ENCODE results near the gene VPREB3. TPM values are rescaled to one million over a fixed set of nuclear protein-coding genes. Genes with fewer than 3 reads are reported as not detected.
A peak's percentile ranks its signal among the peaks of the same experiment; 100 is the strongest.
"Not testable (repeated sequence)": the region's sequence is repeated elsewhere in the genome, so short reads cannot be mapped to it uniquely, and the experiment has no call there.

The VPREB3 gene
- total and polyA plus RNA-seq, 5 experiments from 2014 or later = 0.80 to 3.3 (median 1.4) TPM; not detected in 1

- peak overlapping the region in 7 of 10 donors; percentile 50 to 90 (median 82) for H3K27ac Mint-ChIP-seq
- no peak for DNase-seq
- peaks cover 2 to 13% (median 5%) of the 10 kb centered on the region in 3 donors for H3K36me3 Mint-ChIP-seq
- peak overlapping the region; percentile 73 to 90 (median 84) for H3K4me3 Mint-ChIP-seq
- H3K9me3 Mint-ChIP-seq = peaks cover 0 to 2% (median 0%) of the 10 kb centered on the region in 9 donors
- POLR2A ChIA-PET = interaction anchor here (0.6 to 2.7 kb wide), 7 partner anchors 10 to 261 kb away, joined by 3 to 19 read pairs (median 5); partner anchors contain the start of genes C22orf15, CABIN1 and CHCHD10
- peaks cover 9 to 34% (median 17%) of the 10 kb centered on the region in 4 donors for H3K4me1 Mint-ChIP-seq
- no peak for ATAC-seq
- no peaks in the 10 kb centered on the region for H3K27me3 Mint-ChIP-seq
Observed at GRCh38 chr22:23749841-23750301, 4.4 kb downstream of the VPREB3 start.

GRCh38 chr22:23745791-23746190 lies 8.4 kb downstream of the VPREB3 start:
- peak overlapping the region in 1 of 10 donors; percentile 52 for H3K27ac Mint-ChIP-seq

GRCh38 chr22:23744485-23744884 lies 9.7 kb downstream of the VPREB3 start:
- Mint-ChIP-seq H3K27me3 (no peaks in the 10 kb centered on the region), H3K27ac (no peak overlapping the region), H3K4me1 (peaks cover 0 to 6% (median 1%) of the 10 kb centered on the region in 4 donors), H3K9me3 (peaks cover 0 to 15% (median 0%) of the 10 kb centered on the region in 9 donors), H3K4me3 (no peak overlapping the region), H3K36me3 (peaks cover 14 to 34% (median 23%) of the 10 kb centered on the region in 3 donors)
- POLR2A ChIA-PET = interaction anchor here (0.6 kb wide), 1 partner anchor 17 kb away, joined by 6 read pairs; no protein-coding TSS in a partner anchor
- ATAC-seq = no peak
- DNase-seq = no peak

More at GRCh38 chr22:23745791-23746190, 8.4 kb downstream of the VPREB3 start:
- Mint-ChIP-seq H3K36me3 (peaks cover 14 to 34% (median 23%) of the 10 kb centered on the region in 3 donors), H3K9me3 (peaks cover 0 to 15% (median 0%) of the 10 kb centered on the region in 9 donors), H3K4me3 (no peak overlapping the region), H3K4me1 (peaks cover 7 to 16% (median 14%) of the 10 kb centered on the region in 4 donors), H3K27me3 (no peaks in the 10 kb centered on the region)
- POLR2A ChIA-PET = no interaction called here
- no peak for ATAC-seq
- no peak for DNase-seq

- Mint-ChIP-seq H3K9me3 (peaks cover 0 to 15% (median 0%) of the 10 kb centered on the region in 9 donors), H3K27ac (no peak overlapping the region), H3K27me3 (no peaks in the 10 kb centered on the region), H3K4me3 (no peak overlapping the region), H3K4me1 (peaks cover 0 to 6% (median 1%) of the 10 kb centered on the region in 4 donors), H3K36me3 (peaks cover 14 to 34% (median 23%) of the 10 kb centered on the region in 3 donors)
- DNase-seq = no peak
- POLR2A ChIA-PET = no interaction called here
- no peak for ATAC-seq
Observed at GRCh38 chr22:23744001-23744400, 10.2 kb downstream of the VPREB3 start.

GRCh38 chr22:23743303-23743705 lies 10.9 kb downstream of the VPREB3 start:
- POLR2A ChIA-PET = no interaction called here
- ATAC-seq (no peak), DNase-seq (no peak)
- no peaks in the 10 kb centered on the region for H3K27me3 Mint-ChIP-seq
- peaks cover 0 to 6% (median 1%) of the 10 kb centered on the region in 4 donors for H3K4me1 Mint-ChIP-seq
- H3K36me3 Mint-ChIP-seq = peaks cover 14 to 34% (median 23%) of the 10 kb centered on the region in 3 donors
- H3K27ac Mint-ChIP-seq = no peak overlapping the region
- peaks cover 0 to 15% (median 0%) of the 10 kb centered on the region in 9 donors for H3K9me3 Mint-ChIP-seq
- H3K4me3 Mint-ChIP-seq = no peak overlapping the region

- H3K4me3 Mint-ChIP-seq = no peak overlapping the region
Observed at GRCh38 chr22:23742505-23743264, 11.5 kb downstream of the VPREB3 start.

GRCh38 chr22:23737696-23738095 lies 16.5 kb downstream of the VPREB3 start:
- no peak for ATAC-seq
- POLR2A ChIA-PET = no interaction called here

More at GRCh38 chr22:23742505-23743264, 11.5 kb downstream of the VPREB3 start:
- Mint-ChIP-seq H3K4me1 (peaks cover 0 to 6% (median 1%) of the 10 kb centered on the region in 4 donors), H3K36me3 (peaks cover 14 to 34% (median 23%) of the 10 kb centered on the region in 3 donors), H3K27ac (peak overlapping the region in 1 of 10 donors; percentile 15), H3K9me3 (peaks cover 0 to 15% (median 0%) of the 10 kb centered on the region in 9 donors), H3K27me3 (no peaks in the 10 kb centered on the region)
- DNase-seq (no peak), ATAC-seq (no peak)
- POLR2A ChIA-PET = no interaction called here

GRCh38 chr22:23728108-23728507 lies 26.1 kb downstream of the VPREB3 start:
- POLR2A ChIA-PET, DNase-seq, H3K4me3 Mint-ChIP-seq, H3K9me3 Mint-ChIP-seq, ATAC-seq, H3K4me1 Mint-ChIP-seq, H3K27me3 Mint-ChIP-seq, H3K36me3 Mint-ChIP-seq: not testable (repeated sequence)
- H3K27ac Mint-ChIP-seq = peak overlapping the region in 1 of 10 donors; percentile 41

More at GRCh38 chr22:23737696-23738095, 16.5 kb downstream of the VPREB3 start:
- Mint-ChIP-seq H3K27me3 (no peaks in the 10 kb centered on the region), H3K27ac (no peak overlapping the region), H3K4me3 (no peak overlapping the region), H3K9me3 (no peaks in the 10 kb centered on the region), H3K4me1 (no peaks in the 10 kb centered on the region), H3K36me3 (no peaks in the 10 kb centered on the region)
- DNase-seq = no peak

GRCh38 chr22:23722724-23723123 lies 31.5 kb downstream of the VPREB3 start:
- Mint-ChIP-seq H3K4me1 (peaks cover 0 to 3% (median 1%) of the 10 kb centered on the region in 4 donors), H3K36me3 (no peaks in the 10 kb centered on the region), H3K4me3 (no peak overlapping the region), H3K27ac (no peak overlapping the region), H3K27me3 (peaks cover 0 to 4% (median 1%) of the 10 kb centered on the region in 5 donors), H3K9me3 (no peaks in the 10 kb centered on the region)
- DNase-seq (no peak), ATAC-seq (no peak)
- POLR2A ChIA-PET = no interaction called here

GRCh38 chr22:23722160-23722559 lies 32.1 kb downstream of the VPREB3 start:
- H3K36me3 Mint-ChIP-seq = no peaks in the 10 kb centered on the region
- no peak overlapping the region for H3K4me3 Mint-ChIP-seq
- H3K4me1 Mint-ChIP-seq = peaks cover 2 to 8% (median 5%) of the 10 kb centered on the region in 4 donors
- peaks cover 0 to 4% (median 1%) of the 10 kb centered on the region in 5 donors for H3K27me3 Mint-ChIP-seq
- DNase-seq (no peak), ATAC-seq (no peak)
- peak overlapping the region in 1 of 10 donors; percentile 27 for H3K27ac Mint-ChIP-seq
- no peaks in the 10 kb centered on the region for H3K9me3 Mint-ChIP-seq
- POLR2A ChIA-PET = no interaction called here

GRCh38 chr22:23720855-23721254 lies 33.4 kb downstream of the VPREB3 start:
- ATAC-seq (no peak), DNase-seq (no peak)
- H3K4me3 Mint-ChIP-seq = peak overlapping the region in 1 of 10 donors; percentile 45
- H3K36me3 Mint-ChIP-seq = no peaks in the 10 kb centered on the region
- H3K27ac Mint-ChIP-seq = no peak overlapping the region
- H3K9me3 Mint-ChIP-seq = no peaks in the 10 kb centered on the region
- POLR2A ChIA-PET = interaction anchor here (0.6 kb wide), 2 partner anchors 600 to 1347 kb away, joined by 5 to 6 read pairs; no protein-coding TSS in a partner anchor
- H3K4me1 Mint-ChIP-seq = peaks cover 3 to 14% (median 10%) of the 10 kb centered on the region in 4 donors
- H3K27me3 Mint-ChIP-seq = peaks cover 0 to 4% (median 0%) of the 10 kb centered on the region in 5 donors

GRCh38 chr22:23718371-23719165 lies 35.7 kb downstream of the VPREB3 start:
- peaks cover 12 to 30% (median 26%) of the 10 kb centered on the region in 4 donors for H3K4me1 Mint-ChIP-seq
- POLR2A ChIA-PET = interaction anchor here (3.3 kb wide), 1 partner anchor 22 kb away, joined by 34 read pairs; no protein-coding TSS in a partner anchor

More at GRCh38 chr22:23718371-23719165, 35.7 kb downstream of the VPREB3 start:
- H3K27me3 Mint-ChIP-seq = no peaks in the 10 kb centered on the region
- peak overlapping the region in 4 of 10 donors; percentile 19 to 79 (median 28) for H3K27ac Mint-ChIP-seq
- H3K4me3 Mint-ChIP-seq = peak overlapping the region in 7 of 10 donors; percentile 6 to 56 (median 50)
- peaks cover 0 to 9% (median 4%) of the 10 kb centered on the region in 3 donors for H3K36me3 Mint-ChIP-seq
- DNase-seq (no peak), ATAC-seq (no peak)
- no peaks in the 10 kb centered on the region for H3K9me3 Mint-ChIP-seq

Measured in naive thymus-derived CD8-positive, alpha-beta T cell (primary cell).